Uterus (tissue), 2 donors: Measurements from ENCODE around the gene ST8SIA6.

Source experiments
- CTCF ChIP-seq, 4 experiments: fragments of 200-600 bp in 2 of 4; fragments of 450-650 bp in 2 of 4; sonication (generic) in 2 of 4; IDR thresholded peaks; one replicate each; pipeline ENCODE4 v1.5.1; 2016 to 2019; ENCODE audit warnings: antibody characterized with exemption in 4 of 4, mild to moderate bottlenecking in 2 of 4, moderate library complexity in 1 of 4
- POLR2A ChIP-seq, 2 donors: fragments of 450-650 bp; IDR thresholded peaks; one replicate each; pipeline ENCODE4 v1.6.1; 2016; ENCODE audit warnings: antibody characterized with exemption in 2 of 2, mild to moderate bottlenecking in 1 of 2, moderate library complexity in 1 of 2

GRCh38 chr10:17453035-17453372 is 1.4 kb downstream of the ST8SIA6 start:
- no peak for TF ChIP-seq CTCF (IDR thresholded peaks at IDR 0.05)
- no peak for TF ChIP-seq POLR2A (IDR thresholded peaks at IDR 0.05)
